Coronary artery (tissue), 2 donors: Measurements from ENCODE around the gene POLE2.
A peak's percentile ranks its signal among the peaks of the same experiment; 100 is the strongest.

ENCODE experiments used
- DNase-seq: peaks from one replicate; pipeline ENCODE4 v3.0.0-alpha.2; 2017; ENCODE audit warnings: low spot score
- H3K27ac ChIP-seq, 2 donors: fragments of 200-600 bp; sonication (generic); one replicate each; pipeline ENCODE4 v1.5.1; 2016 to 2019
- H3K4me3 ChIP-seq: fragments of 200-600 bp; sonication (generic); 2 replicates; pipeline ENCODE4 v1.5.1; 2016; ENCODE audit warnings: mild to moderate bottlenecking, moderate library complexity
- CTCF ChIP-seq: fragments of 200-600 bp; sonication (generic); IDR thresholded peaks from one replicate; pipeline ENCODE4 v1.5.1; 2019; ENCODE audit warnings: antibody characterized with exemption

Gene POLE2

GRCh38 chr14:49612671-49613070, 75.3 kb downstream of the POLE2 start:
- no peak overlapping the region for H3K27ac ChIP-seq
- TF ChIP-seq CTCF, result no peak
- H3K4me3 ChIP-seq, result no peak overlapping the region
- no peak for DNase-seq

DNA sequence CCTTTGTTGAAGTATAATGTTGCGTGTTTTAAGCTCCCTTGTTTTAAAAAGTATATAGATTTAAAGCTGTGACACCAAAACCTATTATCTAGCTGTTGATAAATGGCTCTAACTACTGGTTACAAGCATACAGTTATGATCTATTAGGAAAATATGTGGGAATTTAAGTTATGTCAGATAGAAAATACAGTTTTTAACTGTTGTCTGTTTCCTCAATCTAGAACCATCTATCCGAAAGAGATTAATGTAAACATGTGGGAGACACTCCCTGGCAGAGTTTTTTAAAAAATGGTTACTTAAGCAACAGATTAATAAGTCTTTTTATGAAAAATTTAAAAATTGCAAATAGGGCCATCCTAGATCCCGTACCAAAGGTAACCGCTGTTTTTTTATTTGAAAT, 75.8 kb downstream of the POLE2 start:
- no peak overlapping the region for H3K4me3 ChIP-seq
- no peak for DNase-seq
- H3K27ac ChIP-seq, result no peak overlapping the region
- no peak for TF ChIP-seq CTCF

- Histone ChIP-seq H3K27ac (no peak overlapping the region), H3K4me3 (no peak overlapping the region)
- no peak for DNase-seq
- no peak for TF ChIP-seq CTCF
Observed at GRCh38 chr14:49607583-49607982, 80.4 kb downstream of the POLE2 start.

DNA sequence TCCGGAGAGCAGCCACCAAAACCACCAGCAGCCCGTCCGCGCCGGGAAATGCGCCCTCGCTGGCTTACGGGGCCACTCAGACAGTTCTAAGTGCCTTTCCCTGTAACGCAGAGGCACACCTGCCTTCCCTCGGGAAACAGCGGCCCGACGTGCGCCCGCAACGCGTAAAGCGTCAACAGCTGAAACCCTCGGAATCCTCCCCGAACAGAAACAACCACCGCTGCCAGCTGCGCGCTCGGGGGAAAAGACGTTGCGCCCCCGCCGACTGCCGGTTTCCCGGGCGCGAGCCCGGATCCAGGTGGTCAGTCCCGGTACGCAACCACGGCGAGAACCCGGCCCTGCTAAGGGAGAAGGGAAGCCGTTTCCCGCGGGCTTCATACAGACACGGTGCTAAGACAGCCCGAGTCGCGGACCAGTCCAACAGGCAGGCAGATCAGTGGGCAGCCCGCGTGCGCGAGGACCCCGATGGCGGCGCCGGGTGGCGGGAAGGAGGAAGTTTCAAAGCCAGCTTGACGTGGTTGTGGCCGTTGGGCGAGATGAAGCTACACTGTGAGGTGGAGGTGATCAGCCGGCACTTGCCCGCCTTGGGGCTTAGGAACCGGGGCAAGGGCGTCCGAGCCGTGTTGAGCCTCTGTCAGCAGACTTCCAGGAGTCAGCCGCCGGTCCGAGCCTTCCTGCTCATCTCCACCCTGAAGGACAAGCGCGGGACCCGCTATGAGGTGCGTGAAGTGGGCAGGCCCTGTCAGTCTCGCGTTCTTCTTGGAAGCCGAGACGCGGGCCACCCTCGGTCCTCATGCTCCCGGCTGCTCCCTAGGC, 89.3 kb downstream of the POLE2 start, which contains the start of gene LRR1:
TSS of gene LRR1 (plus strand) at position 456 of the 816 bp plus-strand sequence. CDS start at position 537, 81 bp downstream.
- no peak for TF ChIP-seq CTCF
- H3K4me3 ChIP-seq, result peak within 1 kb of the TSS; percentile 88
- DNase-seq, result peak; percentile 87

GRCh38 chr14:49598189-49598484, 89.9 kb downstream of the POLE2 start:
- TF ChIP-seq CTCF, result no peak
- no peak for DNase-seq
- Histone ChIP-seq H3K4me3 (peak overlapping the region; percentile 88), H3K27ac (peak overlapping the region; percentile 88 to 92)

More for the DNA sequence above, 89.3 kb downstream of the POLE2 start, which contains the start of gene LRR1:
- peak within 1 kb of the TSS; percentile 88 to 92 for H3K27ac ChIP-seq

- no peak for DNase-seq
- no peak overlapping the region for H3K27ac ChIP-seq
Observed at GRCh38 chr14:49594347-49595091, 93.5 kb downstream of the POLE2 start.

More at GRCh38 chr14:49594347-49595091, 93.5 kb downstream of the POLE2 start:
- H3K4me3 ChIP-seq, result no peak overlapping the region
- TF ChIP-seq CTCF, result no peak
